HG03439 (cell line): ENCODE data around the gene PAH.

Experiments used
- ATAC-seq: cut with Tn5 transposase; IDR thresholded peaks from one replicate; pipeline ENCODE4 v1.9.1; 2021; ENCODE audit warnings: mild to moderate bottlenecking, moderate library complexity; ENCODE audit not compliant: unreplicated experiment

PAH gene

DNA sequence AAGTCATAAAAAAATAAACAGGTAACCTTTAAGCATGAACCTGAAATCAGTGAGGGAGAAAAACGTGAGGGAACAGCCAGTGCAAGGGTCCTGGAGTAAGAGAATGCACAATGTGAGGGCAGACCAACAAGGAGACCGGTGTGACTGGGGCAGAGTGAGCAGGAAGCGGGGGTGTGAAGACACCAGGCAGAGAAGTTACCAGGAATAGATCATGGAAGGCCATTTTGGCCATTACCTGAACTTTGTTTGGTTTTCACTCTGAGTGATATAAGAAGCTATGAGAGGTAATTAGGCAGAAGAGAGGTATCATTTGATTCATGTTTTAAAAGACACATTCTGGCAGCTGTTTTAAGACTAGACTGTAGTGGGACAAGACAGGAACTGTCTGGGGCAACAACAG, 15.0 kb downstream of the PAH start:
- no peak for ATAC-seq

DNA sequence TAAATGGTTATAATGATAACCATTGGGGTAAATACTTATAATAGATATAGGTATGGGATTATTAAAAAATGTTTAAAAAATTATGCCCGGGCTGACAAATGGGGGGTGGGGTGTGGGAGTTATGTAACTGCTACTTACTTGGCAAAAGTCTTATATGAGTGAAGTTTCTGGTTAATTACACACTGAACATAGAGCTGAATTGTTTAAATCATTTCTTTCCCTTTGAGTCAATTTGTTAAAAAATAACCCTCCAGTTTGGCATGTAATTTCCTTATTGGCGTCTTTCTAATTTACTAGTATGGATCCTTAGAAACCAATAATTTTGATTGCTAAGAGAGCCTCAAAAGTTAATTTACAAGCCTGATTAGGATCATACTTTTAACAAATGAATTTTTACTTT, 16.7 kb downstream of the PAH start:
- no peak for ATAC-seq

DNA sequence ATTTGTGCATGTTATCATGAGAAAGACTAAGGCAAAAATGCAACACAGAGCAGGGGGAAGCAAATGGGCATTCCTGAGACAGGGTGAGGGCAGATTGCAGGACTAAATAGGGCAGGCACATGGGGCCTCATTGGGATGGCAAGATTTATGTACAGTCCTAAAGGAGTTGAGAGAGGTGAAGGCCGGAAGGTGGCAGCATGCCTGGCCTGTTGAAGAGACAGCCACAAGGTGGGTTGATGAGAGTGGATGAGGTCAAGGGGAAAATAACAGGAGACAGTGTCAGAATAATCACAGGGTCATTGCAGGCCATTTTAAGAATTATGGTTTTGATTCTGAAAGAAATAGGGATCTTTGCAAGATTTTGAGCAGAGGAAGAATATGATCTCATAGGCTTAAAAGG, 21.0 kb downstream of the PAH start:
- ATAC-seq, result no peak

DNA sequence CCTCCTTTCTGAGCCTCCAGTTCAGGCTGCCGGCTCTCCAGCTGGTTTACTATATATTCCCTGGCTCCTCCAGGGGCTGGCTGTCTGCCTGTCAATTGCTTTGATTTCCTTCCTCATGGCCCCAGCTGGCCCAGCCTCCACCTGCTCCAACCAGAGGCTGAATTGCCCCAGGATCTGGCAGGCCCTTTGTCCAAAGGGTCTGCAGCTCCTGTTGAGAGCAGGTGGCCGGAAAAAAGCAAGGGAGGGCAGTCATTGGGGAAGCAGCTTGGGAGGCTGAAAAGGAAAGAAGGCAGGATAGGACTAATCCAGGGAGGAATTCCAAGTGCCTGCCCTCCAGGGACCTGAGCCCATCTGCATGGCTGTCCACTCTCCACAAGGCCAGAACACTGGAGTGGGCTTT, 25.3 kb downstream of the PAH start:
- no peak for ATAC-seq

DNA sequence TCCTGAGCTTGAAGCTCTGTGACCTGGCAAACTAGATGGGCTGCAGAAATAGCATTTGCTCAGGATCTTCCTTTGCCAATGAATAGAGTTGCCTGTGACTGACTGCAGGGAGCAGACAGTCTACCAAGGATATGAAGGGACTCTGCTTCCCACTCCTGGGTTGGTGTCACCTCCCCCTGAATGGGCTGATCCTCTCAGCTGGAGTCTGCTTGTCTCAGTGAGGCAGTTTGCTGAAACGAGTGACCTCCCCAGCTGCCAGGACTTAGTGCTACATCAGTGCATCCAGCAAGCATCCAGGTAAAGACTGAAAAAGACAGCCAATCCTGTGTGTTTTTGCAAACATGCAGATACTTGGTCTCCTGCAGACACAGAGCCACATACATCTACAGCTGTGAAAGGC, 28.5 kb downstream of the PAH start:
- ATAC-seq, result no peak

DNA sequence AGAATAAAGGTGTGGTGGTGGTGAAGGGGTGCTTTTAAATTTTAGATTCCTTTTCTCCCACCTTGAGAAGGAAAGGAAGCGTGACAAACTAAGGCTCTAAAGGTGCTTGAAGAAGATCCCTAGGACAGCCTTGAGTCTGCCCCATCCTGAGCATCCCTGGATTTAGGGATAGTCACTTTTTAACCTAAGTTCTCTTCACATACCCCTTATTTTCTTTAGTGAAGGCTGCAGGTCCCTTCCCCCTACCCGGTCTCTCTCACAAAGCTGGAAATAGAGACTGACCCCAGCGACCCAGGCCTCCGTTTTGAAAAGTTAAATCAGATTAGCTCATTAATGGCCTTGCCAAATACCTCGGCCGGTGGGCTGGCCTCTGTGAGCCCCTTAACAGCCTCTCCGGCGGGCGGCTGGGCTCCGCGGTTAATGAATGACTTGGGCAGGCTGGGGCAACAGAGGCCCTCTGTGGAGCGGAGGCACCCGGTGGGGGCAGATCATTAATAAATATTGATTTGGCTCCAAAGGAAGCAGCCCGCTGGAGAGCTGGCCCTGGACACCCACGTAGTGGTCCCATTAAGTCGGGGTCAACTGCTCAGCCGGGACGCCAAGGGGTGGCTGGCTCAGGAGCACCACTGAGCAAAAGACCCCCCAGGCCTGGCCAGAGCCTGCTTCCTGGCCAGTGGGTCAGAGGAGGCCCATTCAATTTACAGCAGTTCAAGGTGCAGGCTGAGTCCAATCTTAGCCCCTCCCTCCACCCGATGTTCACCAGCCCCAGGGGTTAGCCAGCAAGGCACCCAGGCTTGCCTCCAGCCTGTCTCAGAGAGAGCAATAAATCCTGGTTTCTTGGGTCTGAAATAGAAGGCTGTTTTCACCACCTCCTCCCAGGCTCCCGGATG, 31.8 kb downstream of the PAH start:
- no peak for ATAC-seq

DNA sequence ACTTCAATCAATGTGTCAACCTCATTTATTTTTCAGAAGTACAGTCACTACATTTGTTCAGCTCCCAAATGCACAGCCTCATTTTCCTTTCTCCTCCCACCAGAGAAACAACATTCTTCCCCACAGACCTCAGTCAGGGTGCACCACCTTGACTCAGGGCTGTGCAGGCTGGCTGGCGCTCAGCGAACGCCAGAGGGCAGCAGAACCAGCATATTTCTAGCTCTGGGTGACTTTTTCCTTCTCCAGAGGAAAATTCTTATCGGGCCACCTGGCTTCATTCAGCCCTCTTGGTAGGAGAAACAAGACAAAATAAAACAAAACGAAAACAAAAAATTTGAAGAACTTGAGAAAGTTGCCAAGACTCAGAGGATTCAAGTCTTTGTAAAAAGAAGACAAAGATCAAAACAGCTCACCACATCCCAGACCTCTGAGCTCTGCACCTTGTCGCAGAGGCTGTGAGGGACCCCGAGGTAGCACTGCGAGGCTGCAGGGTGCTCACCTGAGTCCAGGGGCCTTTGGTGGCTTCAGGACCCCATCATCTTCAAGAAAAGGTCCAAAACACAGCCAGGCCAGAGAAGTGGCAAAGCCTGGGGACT, 33.7 kb downstream of the PAH start:
- no peak for ATAC-seq

DNA sequence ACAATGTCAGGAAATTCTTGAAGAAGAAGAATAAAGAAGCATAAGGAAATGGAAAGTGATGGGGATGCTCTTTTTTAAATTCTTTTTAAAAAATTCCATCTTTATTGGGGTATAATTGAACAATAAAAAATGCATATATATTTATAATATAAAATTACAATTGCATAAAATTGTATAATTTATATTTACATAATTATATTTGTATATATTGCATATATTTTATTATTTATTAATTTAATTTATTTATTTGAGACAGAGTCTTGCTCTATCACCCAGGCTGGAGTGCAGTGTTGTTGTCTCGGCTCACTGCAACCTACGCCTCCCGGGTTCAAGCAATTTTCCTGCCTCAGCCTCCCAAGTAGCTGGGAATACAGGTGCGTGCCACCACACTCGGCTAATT, 36.3 kb downstream of the PAH start:
- ATAC-seq, result no peak

DNA sequence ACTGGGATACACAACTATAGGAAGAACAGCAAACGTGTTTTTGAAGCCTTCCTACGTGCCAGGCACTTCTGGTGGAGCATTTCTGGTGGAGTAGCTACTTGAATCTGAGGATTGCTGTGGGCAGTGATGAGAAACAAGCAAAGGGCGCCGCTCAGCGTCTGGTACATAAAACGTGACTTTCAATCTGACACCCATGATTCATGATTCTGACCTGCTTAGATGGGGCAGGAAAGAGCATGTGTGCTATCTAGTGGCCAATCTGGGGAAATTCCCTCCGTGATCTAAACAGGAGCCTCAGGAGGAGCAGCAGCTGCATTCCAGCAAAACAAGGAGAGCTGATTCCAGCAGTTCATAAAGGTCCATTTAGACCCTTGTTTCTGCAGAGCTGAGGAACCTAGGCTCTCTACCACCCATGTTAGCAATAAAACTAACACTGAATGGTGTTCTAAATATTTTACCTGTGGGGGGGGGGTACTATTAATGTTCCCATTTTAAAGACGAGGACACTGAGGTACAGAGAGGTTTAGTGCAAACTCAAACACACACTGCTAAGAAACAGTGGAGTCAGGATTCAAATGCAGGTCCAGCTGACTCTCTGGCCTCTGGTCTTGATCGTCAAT, 37.8 kb downstream of the PAH start:
- ATAC-seq, result peak; percentile 67

DNA sequence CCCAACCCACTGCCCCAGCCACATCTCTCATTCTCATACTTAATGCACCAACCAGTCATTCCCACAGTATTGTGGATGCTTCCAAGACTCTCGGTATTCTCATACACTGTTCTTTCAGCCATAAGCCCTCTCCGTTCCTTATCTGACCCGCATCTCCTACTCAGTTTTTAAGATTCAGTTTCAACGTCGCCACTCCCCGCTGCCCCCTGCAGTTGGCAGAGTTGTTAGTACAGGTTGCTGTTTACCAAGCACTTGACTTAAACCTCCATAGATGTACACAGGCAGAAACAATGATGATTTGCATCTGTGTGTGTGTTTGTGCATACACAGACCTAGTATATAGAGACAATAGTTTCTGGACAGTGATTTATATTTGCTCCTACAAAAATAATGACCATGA, 40.2 kb downstream of the PAH start:
- ATAC-seq, result no peak

DNA sequence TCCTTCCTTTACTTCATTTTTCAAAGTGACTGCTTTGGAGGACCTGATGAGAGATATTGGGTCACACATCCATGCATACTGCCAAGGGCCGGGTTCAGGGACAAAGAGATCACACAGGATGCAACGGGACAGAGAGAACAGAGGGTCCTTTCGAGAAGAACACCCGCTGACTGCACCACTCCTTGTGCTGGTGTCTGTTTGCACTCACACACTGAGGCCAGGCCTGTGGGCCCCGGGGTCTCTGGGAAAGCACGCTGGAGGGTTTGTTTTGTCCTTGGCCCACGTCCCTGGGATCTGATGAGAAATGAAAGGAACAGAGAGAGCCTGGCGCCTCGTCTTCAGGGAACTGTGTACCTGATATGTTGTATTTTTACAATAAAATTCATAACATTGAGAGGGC, 42.2 kb downstream of the PAH start:
- no peak for ATAC-seq

DNA sequence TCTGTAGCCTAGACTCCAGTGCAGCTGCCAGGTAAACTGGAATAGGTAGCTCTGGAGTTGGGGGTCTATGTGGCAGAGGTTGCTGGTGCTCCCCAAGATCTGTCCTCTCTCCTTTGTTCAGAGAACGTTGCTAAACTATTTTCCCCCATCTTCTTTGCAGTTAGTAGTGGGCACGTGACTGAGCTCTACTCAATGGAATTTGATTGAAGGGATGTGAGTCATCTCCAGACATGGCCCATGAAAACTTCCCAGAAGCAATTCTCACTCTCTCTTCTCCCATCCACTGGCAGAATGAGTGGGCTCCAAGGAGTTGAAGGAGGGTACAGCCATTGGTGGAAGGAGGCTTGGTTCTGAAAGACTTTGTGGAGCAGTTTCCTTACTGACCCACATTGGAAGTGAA, 44.0 kb downstream of the PAH start:
- no peak for ATAC-seq

DNA sequence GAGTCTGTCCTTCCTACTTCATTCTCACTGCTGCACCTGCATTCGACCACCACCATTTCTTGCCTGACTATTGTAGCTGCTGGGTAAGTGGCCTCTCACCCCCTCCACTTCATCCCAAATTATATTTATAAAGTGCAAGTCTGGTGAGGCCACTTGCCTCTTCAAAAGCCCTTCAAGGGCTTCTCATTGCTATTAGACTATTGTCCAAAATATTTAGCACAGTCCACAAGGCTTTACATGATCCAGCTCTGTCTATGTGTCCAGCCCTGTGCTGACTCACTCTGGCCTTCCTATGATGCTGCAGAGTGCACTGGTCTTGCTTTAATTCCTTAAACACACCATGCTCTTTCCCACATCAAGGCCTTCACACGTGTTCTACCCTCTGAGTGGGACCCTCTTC, 46.0 kb downstream of the PAH start:
- no peak for ATAC-seq

DNA sequence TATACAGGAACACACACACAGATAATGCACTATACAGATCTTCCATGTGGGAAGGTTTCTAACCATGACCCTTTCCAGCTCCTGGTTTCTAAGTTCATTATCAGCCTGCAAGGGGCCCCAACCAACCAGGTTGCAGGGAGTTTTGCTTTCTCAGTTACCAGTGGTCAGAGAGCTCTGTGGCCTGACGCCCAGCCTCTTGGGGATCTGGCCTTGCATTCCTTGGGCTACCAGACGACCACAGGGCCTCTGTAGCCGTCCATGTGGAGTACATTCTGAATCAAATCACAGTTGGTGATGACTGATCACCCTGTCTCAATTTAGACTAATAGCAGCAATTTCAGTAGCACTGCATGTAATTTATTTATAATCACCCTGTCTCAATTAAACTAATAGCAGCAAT, 47.5 kb downstream of the PAH start:
- no peak for ATAC-seq

DNA sequence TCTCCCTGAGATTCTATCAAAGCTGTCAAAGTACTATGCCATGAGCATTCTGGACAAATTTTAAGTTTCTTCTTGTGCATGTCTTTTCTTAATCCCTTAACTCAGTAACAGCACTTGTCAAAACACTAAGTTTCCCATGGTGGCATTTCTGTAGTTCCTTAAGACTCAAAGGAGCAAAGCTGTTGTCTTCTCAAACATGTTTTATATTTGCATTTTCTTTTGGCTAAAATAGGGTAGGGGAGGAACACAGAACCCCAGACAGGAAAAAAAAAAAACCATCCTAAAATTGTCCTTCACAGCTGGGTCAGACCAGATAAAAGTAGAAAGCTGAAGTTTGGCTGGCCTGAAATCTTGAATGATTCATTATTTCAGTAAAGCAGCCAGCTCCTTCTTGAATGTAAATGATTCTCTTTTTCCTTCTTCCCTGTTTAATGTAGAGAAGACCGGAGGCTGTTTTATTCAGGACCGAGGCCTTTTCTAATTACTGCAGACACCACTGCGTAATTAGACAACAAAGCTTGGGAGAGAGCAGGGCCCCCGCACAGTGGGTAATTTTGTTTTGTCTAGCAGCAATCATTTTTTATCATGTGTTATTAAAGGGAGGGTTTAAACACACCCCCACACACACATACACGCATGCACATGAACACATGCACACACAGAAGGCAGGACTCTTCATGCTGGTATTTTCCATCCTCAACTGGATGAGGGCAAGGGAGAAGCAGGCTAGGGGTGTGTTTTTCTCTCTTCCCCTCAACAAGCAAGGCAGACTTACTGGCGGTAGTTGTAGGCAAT, 51.0 kb downstream of the PAH start:
- ATAC-seq, result no peak

DNA sequence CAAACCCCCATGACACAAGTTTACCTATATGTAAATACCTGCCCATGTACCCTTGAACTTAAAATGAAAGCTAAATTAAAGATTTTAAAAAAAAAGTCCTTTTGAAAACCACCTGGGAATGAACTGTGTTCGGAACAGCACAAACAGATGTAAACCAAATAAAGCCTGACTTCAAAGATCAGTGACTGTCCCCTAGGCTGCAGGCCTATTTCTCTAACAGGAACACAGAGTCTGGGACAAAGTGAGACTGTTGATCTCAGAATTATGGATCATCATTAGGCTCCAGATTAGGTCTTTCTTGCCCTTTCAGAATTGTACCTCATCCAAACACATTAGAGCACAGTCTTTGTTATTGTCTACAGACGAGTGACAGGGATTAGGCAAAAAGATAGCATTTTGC, 54.6 kb downstream of the PAH start:
- ATAC-seq, result no peak

DNA sequence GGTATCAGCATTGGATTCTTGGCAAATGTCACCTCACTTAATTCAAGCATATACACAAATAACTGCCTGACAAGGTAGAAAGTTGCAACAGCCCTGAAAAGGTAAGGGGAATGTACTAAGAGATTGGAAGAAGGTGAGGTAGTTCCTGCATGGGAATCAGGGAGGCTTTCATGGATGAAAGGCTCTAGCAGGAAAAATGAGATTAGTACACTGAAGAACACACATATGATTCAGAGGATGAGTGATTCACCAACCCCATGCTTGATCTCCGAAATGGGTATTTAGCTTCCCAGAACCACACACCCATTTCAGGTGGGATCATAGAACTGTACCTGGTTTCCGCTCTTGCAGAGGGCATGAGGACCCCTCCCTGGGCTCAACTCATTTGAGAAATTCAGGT, 65.8 kb downstream of the PAH start:
- ATAC-seq, result no peak

DNA sequence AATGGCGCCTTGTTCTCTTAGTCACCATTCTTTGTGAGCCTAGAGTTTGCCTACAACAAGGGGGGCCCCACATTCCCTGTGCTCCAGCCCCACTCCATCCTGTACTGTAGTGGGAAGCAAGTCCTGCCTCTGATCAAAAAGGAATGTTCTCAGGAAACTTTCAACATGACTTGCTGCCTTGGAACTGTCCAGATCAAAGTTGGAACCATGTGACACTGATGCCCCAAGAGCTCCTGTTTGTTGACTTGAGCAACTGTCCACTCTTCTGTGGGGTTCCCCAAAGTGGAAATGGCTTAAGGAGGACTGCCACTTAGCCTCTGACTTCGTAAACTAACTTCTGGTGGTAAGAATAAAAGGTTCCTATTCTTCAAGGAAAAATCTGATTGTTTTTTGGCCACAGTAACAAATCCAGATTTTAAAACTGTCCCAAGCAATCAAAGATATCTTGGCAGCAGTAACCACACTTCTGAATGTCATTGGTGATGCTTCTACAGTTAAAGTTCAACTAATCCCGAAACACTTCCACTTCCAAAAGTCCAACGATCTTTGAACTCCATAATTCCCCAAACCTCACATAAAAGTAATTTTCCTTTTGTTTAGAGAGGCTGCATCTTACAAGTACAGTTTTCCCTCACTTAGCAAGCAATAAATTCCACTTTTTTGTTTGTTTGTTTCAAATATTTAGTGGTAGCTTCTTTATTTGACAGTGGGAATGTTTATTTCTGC, 67.2 kb downstream of the PAH start:
- no peak for ATAC-seq

DNA sequence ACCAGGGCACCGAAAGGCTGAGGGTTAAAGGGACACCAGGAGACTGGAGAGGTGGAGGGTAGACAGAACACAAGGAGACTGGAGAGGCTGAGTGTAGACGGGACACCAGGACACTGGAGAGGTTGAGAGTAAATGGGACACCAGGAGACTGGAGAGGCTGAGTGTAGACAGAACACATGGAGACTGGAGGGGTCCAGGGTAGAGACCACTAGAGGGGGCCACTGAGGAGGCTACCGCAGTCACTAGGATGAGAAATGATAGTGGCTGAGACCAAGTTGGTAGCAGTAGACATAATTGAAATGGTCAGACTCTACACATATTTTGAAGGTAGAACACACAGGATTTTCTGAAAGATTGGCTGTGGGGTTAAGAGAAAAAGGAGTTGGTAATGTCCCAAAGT, 68.2 kb downstream of the PAH start:
- no peak for ATAC-seq

DNA sequence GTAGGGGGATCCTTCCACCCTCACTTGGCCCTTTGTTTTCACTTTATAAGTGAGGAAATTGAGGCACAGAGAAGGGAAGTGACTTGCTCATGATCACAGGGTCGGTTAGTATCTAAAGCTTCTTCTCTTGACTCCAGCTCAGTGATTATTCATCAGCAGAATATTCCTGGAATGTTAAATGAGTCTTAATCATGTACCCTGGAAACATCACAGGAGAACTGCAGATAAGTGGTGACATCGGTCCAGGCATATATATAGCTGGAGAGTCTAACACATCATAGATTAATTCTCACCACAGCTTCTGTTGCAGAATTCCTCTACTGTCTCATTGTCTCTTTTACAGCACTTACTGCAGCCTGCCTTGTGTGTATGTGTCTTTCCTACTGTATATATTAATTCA, 69.9 kb downstream of the PAH start:
- ATAC-seq, result no peak
